GM18861 (cell line): ENCODE data around the gene SCD.
A peak's percentile ranks its signal among the peaks of the same experiment; 100 is the strongest.
"Not testable (repeated sequence)": the region's sequence is repeated elsewhere in the genome, so short reads cannot be mapped to it uniquely, and the experiment has no call there.

Experiments
- ATAC-seq: cut with Tn5 transposase; IDR thresholded peaks from one replicate; pipeline ENCODE4 v1.9.1; 2021; ENCODE audit not compliant: unreplicated experiment

Gene SCD

DNA sequence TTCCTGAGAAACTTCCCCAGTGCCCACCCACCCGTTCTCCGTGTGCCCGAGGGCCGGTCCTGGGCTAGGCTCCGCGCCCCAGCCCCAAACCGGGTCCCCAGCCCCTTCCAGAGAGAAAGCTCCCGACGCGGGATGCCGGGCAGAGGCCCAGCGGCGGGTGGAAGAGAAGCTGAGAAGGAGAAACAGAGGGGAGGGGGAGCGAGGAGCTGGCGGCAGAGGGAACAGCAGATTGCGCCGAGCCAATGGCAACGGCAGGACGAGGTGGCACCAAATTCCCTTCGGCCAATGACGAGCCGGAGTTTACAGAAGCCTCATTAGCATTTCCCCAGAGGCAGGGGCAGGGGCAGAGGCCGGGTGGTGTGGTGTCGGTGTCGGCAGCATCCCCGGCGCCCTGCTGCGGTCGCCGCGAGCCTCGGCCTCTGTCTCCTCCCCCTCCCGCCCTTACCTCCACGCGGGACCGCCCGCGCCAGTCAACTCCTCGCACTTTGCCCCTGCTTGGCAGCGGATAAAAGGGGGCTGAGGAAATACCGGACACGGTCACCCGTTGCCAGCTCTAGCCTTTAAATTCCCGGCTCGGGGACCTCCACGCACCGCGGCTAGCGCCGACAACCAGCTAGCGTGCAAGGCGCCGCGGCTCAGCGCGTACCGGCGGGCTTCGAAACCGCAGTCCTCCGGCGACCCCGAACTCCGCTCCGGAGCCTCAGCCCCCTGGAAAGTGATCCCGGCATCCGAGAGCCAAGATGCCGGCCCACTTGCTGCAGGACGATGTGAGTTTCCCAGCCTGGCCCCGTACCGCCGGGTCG lies at the start of gene SCD:
Gene SCD, plus strand, starts transcription at position 469 of the 803 bp plus-strand sequence. Its CDS starts 272 bp downstream, at position 741.
- peak; percentile 78 for ATAC-seq

DNA sequence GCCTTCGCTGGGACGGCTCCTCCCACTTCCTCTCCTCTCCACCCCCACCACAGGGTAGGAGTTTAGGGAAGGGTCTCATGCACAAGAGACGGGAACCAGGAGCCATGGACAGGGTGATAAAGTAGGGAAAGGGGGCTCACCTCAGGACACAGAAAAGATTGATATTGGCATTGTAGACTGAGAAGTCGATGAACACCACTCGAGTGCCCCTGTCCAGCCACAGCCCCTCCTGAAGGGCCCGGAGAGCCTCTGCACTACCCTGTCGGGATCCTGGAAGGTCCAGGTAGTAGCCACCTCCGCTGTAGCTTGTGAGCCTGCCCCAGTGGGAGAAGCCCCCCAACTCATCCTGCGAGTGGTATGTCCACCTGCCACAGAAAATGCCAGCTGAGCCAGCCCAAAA lies 49.8 kb upstream of the SCD start:
- no peak for ATAC-seq

DNA sequence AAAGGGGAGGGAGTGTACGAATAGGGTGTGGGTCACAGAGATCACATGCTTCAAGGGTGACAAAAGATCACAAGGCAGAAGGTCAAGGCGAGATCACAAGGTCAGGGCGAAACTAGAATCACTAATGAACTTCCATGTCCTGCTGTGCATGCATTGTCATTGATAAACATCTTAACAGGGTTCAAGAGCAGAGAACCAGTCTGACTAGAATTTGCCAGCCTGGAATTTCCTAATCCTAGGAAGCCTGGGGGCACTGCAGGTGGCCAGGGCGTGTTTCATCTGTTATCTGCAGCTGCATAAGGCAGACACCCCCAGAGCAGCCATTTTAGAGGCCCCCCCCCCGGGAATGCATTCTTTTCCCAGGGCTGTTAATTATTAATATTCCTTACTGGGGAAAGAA lies 45.9 kb upstream of the SCD start:
- ATAC-seq, result not testable (repeated sequence)

DNA sequence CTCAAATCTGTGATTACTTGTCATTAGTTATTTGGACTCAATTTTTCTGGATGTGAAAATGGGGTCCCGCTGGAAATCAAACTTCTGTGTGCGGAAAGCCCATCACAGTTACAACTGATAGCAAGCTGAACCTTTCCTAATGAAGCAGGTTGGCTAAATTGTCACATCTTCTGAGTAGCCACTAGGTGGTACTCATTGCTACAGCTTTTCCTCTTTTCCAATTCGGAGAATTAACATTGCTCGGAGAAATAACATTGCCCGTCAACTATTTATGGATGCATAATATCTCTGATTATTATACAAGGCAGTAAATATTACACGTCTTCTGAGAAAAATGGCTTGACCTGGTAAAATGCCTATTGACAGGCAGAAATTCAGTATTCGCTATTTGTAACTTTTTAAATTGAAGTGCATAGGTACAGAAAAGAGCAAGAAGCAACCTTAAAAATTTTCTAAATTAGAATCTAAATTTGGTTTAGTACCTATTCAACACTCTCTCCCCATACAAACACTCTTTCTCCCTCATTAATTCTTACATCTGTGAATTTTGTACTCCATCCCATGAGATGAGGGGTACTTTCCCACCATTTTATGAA lies 43.2 kb upstream of the SCD start:
- no peak for ATAC-seq

DNA sequence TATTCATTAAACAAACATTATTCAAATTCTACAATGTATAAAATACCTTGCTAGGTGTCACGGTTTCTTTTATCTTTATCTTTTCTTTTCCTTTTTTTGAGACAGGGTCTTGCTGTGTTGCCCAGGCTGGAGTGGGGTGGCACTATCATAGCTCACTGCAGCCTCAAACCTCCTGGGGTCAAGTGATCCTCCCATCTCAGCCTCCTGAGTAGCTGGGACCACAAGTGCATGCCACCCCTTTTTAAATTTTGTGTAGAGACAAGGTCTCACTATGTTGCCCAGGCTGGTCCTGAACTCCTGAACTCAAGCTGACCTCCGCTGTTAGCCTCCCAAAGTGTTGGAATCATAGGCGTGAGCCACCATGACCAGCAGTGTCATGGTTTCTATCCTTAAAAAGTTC lies 42.6 kb upstream of the SCD start:
- no peak for ATAC-seq

DNA sequence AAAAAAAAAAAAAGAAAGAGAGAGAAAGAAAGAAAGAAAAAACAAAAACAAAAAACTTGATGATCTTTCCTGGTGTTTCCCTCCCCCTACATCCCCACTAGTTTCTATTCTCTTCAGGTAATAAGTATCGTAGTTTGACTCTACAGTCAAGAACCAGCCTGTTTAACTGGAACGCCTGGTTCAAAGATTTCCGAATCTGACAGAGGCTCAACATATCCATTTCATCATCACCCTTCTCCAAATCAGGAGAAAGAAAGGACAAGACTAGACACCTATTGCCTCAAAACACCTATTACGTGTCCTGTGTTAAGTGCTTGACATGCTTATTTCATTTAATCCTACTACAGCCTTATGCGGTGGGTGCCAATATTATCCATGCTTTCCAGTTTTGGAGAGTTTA lies 40.2 kb upstream of the SCD start:
- ATAC-seq, result no peak

DNA sequence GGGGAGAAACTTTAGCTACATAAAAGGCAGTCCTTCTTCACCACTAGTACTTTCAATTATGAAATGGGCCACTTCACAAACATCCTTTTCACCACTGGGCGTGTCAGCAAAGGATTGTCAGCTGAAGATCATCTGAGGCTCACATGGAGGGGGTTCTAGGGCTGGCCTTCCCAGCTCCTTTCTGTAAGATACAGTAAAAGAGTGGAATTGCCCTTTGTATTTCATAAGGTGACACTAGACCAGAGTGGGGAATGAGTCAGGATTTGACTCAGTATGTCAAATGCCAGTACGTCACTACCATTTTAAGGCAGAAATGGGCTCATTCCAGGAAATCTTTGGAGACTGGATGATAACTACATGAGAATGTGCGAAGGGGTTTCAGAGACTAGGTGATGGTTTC lies 39.3 kb upstream of the SCD start:
- no peak for ATAC-seq

DNA sequence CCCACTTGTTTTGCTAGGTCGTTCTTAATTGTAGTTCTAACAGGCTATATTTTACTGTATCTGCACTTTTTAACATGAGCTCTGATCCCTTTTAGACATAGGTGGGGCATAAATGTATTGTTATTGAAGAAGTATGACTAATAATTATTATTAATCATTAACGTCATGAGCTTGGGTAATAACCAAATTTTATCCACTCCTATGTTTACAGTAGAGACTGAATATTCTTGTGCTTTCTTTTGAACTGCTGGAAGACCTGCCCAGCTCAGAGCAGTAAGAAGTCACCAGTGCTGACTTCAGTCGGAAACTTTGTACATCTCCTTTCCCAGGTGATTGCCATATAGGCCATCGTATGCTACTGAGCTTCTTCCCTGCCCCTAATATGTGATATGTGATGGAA lies 35.7 kb upstream of the SCD start:
- ATAC-seq, result no peak

DNA sequence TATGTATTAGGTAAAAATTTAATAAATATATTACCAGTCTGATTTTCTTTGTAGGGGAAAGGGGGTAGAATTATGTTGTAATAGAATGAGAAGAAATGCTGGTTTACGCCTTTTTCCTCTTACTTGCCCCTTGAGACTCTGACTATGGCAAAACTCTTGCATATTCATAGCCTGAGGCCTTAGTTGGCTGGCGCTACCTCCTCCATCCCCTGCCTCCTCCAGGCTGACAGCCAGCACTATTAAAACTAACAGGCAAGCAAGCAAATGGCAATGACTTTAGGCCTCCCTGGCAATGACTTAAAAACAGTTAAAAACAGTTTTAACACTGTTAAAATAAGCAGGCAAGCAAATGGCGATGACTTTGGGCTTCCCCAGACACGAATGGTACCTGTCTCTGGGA lies 31.4 kb upstream of the SCD start:
- no peak for ATAC-seq

DNA sequence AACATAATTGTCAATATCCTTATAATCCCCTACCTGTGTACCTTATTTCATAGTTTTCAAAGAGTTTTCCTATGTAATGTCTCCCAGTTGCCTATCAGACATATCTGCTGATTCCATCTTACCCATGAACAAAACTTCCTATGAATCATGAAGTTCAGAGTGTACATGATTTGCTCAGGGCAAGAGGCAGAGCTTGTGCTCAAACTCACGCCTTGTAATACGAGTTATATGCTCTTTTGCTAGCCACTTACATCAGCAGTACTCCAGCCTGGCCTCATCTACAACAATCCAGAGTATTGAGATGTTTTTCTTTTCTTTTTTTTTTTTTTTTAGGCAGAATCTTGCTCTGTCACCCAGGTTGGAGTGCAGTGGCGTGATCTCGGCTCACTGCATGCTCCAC lies 28.8 kb upstream of the SCD start:
- no peak for ATAC-seq

DNA sequence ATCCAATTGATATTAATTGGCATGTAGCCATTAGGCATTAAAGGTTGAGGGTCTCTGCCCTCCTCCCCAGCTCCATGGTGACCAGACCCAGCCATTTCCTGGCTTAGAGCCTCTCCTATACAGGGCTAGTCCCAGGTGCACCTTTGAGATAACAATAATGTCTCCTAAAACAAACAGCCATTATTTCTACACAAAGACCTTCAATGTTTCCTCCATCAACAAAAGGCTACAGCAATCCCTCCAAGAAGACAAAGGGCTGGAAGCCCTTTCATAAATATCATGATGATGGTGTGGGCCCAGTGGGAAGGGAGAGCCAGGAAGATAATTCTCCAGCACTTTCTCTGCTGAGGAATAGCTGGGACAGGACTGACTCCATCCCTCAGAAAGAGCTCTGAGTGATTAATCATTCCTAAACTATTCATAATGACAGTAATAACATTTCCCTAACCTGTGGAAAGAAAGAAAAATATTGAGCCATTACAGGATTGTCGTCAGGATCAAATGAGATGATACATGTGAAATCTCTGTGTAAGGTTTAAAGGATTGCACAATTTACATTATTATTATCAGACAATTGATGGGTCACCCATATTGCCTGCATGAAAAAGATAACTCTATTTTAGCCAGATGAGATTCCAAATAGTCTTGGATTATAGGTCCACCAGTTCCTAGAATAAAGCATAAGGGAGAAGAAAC lies 27.2 kb upstream of the SCD start:
- no peak for ATAC-seq

DNA sequence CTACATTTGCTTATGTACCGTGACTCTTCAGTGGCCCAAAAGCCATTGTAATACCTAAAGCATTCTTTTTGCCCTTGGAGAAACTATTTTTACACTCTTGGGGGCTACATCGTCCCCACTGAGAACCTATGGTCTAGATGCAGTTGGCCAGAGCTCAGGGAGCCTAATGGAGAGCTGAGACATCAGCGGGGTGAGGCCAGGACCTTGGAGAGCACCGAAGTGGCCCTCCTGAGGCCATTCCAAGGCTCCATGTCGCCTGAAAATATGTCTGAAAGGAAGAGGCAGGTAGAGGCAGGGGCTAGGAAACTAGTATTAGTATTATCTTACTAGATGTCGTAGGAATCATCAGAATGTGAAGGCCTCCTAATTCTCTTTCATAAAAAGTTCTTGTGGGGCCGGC lies 21.9 kb upstream of the SCD start:
- ATAC-seq, result no peak

DNA sequence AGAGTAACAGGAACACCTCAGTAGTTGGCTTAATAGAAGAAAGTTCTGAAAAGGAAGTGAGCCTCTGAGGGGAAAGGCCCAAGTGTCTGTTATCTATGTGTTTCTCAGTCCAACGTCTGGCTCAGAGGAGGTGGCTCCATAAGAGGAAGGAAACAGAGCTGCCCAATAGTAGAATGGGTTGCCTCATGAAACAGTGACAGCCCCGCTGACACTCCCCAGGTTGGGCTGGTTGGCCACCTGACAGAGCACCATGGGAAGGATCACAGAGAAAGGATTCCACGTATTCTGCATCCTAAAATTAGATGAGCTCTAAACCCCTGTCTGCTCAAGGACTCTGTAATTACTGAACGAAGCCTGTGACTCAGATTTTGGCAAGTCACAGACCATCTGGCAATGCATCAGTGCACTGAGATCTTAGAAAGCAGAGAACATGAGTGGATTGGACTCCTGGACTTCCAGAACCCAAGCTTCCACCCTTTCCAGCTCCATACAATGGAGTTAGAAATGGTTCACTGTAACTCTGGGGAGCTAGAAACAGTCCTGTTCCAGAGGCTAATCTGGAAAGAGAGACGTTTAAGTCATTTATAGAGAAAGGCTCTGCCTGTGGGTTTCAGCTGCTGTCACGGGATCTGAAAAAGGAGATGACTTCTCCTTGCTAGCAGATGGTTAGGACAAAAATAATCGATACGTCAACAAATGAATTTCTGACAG lies 19.9 kb upstream of the SCD start:
- ATAC-seq, result peak; percentile 96

DNA sequence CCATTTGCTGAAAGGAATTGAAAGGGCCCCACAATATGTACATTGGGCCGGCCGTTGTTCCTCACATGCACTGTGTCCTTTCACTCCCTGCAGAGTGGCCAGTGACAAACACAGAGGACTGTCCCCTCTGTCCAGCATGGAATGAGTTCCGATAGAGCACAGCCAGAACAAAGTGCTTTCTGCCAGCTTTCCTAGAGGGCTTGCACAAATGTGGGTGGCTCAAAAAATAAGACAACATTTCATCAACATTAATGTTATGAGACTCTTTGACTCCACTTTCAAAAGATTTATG lies 19.4 kb upstream of the SCD start:
- no peak for ATAC-seq

DNA sequence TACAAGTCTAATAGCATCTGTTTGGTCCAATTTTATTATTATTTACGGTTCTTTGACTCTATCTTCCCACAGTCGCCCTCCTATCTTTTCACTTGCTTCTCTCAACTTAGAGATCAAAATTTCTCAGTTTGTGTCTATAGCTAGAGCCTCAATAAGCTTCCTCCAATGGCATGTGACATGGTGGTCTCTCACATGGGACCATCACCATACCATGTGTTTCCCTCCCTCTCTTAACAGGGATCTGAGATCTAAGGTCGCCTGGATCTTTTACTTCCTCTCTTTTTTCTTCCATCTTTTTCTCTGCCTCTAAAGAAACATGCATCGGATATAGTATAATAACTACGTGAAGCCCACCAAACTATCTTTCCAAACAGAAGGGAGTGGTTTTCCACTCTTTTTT lies 18.8 kb upstream of the SCD start:
- ATAC-seq, result no peak

DNA sequence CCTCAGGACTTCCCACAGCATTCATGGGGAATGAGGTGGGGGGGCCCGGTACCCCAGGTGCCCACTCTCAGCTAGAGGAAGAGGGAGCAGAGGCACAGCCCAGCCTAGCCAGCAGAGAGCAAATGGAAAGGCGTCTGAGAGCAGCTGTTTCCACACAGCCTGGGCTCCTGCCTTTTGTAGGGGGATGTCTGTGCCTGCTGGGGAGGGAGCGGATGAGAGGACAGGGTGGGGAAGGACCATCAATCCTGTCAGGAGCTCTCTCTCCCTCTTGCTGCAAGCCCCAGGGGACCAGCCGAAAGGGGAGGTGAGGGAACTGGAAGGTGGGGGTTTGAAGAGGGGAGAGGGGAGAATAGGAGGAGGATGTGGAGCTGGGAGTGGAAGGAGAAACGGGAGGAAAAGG lies 17.0 kb upstream of the SCD start, which contains the start of gene PKD2L1:
Gene PKD2L1, minus strand, starts transcription at position 150 of the 400 bp plus-strand sequence. Its CDS starts 125 bp downstream, at position 25.
- no peak for ATAC-seq

DNA sequence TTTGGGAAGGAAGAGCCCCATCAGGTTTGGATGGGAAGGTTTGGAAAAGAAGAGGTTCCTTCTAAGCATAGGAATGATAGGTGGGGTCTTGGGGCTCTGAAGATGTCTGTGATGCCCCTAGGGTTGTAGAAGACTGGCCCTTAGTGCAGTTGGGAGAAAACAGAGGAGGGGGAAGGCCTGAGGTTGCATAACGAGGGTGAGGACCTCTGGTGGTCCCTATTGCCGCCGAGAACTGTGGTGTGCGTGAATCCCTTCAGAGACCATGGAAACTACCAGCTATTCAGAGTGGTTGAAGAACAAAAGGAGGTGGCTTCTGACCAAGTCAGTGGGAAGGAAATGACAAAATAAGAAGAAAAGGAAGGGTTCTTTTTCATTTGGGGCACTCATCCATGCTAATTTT lies 13.9 kb upstream of the SCD start:
- no peak for ATAC-seq

DNA sequence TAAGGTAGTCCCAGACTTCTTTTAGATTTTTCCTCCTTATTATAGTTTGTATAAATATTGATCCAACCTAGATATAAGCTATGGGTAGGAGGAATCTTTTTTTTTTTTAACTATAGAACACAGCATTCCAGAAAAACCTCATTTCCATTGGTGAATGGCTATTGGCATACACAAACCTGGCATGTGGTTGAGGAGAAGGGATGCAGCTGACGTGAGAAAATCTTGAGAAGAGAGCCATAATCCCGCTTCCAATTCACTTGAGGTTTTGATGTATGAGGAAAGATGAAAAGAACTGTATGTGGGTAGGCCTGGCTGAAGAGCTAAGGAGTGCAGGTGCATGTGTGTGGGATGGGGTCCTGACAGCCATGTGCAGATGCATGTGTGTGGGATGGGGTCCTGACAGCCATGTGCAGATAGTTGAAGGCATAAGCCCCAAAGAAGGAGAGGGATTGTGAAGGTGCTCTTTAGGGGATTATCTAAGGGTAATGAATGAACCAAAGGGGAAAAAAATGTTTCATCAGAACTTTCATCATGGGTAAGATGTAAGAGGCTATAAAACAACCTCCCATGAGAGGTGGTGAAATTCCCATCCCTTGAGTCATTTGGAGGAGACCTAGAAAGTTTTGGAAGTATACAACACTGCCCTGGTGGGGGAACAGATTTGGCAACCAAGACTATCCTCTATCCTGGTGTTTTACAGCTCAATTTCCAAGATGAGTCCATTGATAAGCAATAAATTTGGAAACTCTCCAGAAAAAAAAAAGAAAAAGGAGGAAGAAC lies 13.2 kb upstream of the SCD start:
- no peak for ATAC-seq

DNA sequence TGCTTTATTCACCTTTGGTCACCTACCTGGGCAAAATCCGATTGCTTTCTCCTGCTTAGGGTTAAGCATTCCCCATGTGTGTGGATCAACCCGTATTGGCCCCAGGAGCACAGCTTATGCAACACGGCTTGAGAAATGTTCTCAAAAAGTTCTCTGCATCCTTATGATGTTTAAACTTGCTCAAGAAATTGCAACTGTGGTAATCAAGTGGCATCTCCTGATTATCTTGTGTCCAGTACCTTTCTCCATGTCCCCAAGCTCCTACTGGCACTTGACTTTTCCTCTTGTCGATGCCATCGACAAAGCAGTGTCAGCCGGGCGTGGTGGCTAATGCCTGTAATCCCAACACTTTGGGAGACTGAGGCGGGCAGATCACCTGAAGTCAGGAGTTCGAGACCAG lies 12.3 kb upstream of the SCD start:
- ATAC-seq, result no peak

DNA sequence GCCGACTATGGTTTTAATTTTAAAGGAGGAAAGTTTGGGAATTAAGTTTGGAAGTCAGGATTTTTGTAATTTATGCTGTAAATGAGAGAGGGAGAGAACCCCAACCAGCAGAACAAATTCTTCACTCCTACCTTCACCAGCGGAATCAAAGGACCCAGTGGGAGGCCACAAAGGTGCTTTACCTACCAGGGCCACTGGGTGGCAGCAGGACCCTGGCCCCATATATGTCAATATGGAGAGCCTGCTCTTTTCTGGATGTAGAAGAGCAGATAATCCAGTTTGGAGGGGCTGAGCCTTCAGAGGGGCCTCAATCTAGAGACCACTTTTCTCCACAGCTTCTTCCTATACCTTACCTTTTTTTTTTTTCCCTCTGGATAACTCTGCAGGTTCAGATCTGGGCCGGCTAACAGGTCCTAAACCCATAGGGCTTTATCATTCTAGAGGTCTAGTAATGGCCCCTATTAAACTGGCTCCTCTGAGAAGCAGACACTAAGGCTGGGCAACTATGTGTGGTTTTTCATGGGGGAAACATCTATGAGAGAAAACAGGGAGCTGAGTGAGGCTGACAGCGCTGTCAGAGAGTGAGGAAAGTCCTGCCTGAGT lies 8.5 kb upstream of the SCD start:
- no peak for ATAC-seq

DNA sequence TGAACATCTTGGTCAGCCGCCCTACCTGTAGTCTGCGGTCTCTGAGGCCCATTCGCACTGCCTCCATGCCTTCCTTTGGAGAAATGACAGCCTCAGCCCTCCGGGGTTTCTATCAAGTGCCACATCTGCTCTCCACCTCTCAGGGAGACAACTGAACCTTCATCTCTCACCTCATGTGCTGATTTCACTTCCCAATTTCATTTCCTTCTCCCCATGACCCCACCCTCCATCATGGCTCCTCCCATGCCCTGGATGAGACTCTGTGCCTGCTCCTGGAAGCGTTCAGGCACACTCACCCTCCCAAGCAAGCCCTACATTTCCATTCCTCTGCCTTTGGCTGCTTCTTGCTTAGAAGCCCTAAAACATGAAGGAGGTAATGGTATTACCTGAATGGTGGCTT lies 7.8 kb upstream of the SCD start:
- no peak for ATAC-seq
